Liver (tissue), 9 donors: Measurements from ENCODE around the gene AUH. TPM values are rescaled to one million over a fixed set of nuclear protein-coding genes. Genes with fewer than 3 reads are reported as not detected.

ENCODE experiments used
- DNase-seq: peaks from one replicate; pipeline ENCODE4 v3.0.0-alpha.2; 2017; ENCODE audit warnings: low spot score
- H3K27ac ChIP-seq, 2 donors: one replicate each; pipeline ENCODE4 v1.7.0; 2013; ENCODE audit warnings: inconsistent platforms in 2 of 2, low read length in 2 of 2, control low read depth in 1 of 2, low read depth in 1 of 2, mild to moderate bottlenecking in 1 of 2
- H3K27me3 ChIP-seq, 4 donors: one replicate each; pipeline versions ENCODE4 v1.6.1 to v1.7.0; 2013; ENCODE audit warnings: low read length in 3 of 4, inconsistent platforms in 1 of 4, mild to moderate bottlenecking in 1 of 4, moderate library complexity in 1 of 4; ENCODE audit not compliant: control insufficient read depth in 4 of 4, insufficient read depth in 4 of 4
- H3K36me3 ChIP-seq, 4 donors: one replicate each; pipeline versions ENCODE4 v1.6.1 to v1.7.0; 2013; ENCODE audit warnings: low read length in 3 of 4, mild to moderate bottlenecking in 3 of 4, low read depth in 1 of 4, moderate library complexity in 1 of 4; ENCODE audit not compliant: control insufficient read depth in 4 of 4, insufficient read depth in 3 of 4
- H3K4me1 ChIP-seq, 4 donors: one replicate each; pipeline versions ENCODE4 v1.6.1 to v1.7.0; 2013; ENCODE audit warnings: low read length in 3 of 4, mild to moderate bottlenecking in 3 of 4, moderate library complexity in 1 of 4; ENCODE audit not compliant: control insufficient read depth in 4 of 4, insufficient read depth in 4 of 4
- H3K4me3 ChIP-seq, 3 donors: one replicate each; pipeline versions ENCODE4 v1.6.1 to v1.7.0; 2013; ENCODE audit warnings: low read length in 3 of 3, control low read depth in 1 of 3, low read depth in 1 of 3, mild to moderate bottlenecking in 1 of 3
- H3K9ac ChIP-seq, 2 donors: one replicate each; pipeline ENCODE4 v1.7.0; 2013; ENCODE audit warnings: low read length in 2 of 2, mild to moderate bottlenecking in 2 of 2, moderate library complexity in 2 of 2, control low read depth in 1 of 2, low read depth in 1 of 2
- H3K9me3 ChIP-seq, 4 donors: one replicate each; pipeline versions ENCODE4 v1.6.1 to v1.7.0; 2013; ENCODE audit warnings: low read length in 3 of 4; ENCODE audit not compliant: control insufficient read depth in 4 of 4
- EGR1 ChIP-seq, 2 donors: IDR thresholded peaks; 2 replicates each; pipeline ENCODE4 v1.6.1; 2016 to 2018; ENCODE audit warnings: antibody characterized with exemption in 2 of 2, low read depth in 2 of 2
- FOXA1 ChIP-seq: IDR thresholded peaks from 2 replicates; pipeline ENCODE4 v1.6.1; 2016; ENCODE audit warnings: antibody characterized with exemption
- FOXA2 ChIP-seq: IDR thresholded peaks from 2 replicates; pipeline ENCODE4 v1.6.1; 2016; ENCODE audit warnings: antibody characterized with exemption
- GABPA ChIP-seq, 2 donors: IDR thresholded peaks in 1 of 2; conservative IDR thresholded peaks in 1 of 2; 2 replicates each; pipeline ENCODE4 v1.6.1; 2016; ENCODE audit warnings: antibody characterized with exemption in 2 of 2, mild to moderate bottlenecking in 1 of 2, moderate library complexity in 1 of 2
- HNF4A ChIP-seq, 2 donors: conservative IDR thresholded peaks; 2 replicates each; pipeline ENCODE4 v1.6.1; 2016; ENCODE audit warnings: antibody characterized with exemption in 2 of 2, mild to moderate bottlenecking in 2 of 2
- HNF4G ChIP-seq: IDR thresholded peaks from 2 replicates; pipeline ENCODE4 v1.6.1; 2016; ENCODE audit warnings: antibody characterized with exemption
- JUND ChIP-seq, 2 donors: IDR thresholded peaks; 2 replicates each; pipeline ENCODE4 v1.6.1; 2016; ENCODE audit warnings: antibody characterized with exemption in 2 of 2
- NR2F2 ChIP-seq: IDR thresholded peaks from 2 replicates; pipeline ENCODE4 v1.6.1; 2016; ENCODE audit warnings: antibody characterized with exemption
- RAD21 ChIP-seq, 2 donors: IDR thresholded peaks; 2 replicates each; pipeline ENCODE4 v1.6.1; 2016; ENCODE audit warnings: antibody characterized with exemption in 2 of 2, mild to moderate bottlenecking in 2 of 2
- RXRA ChIP-seq, 2 donors: IDR thresholded peaks; 2 replicates each; pipeline ENCODE4 v1.6.1; 2017 to 2018; ENCODE audit warnings: antibody characterized with exemption in 2 of 2, mild to moderate bottlenecking in 1 of 2
- SP1 ChIP-seq: IDR thresholded peaks from 2 replicates; pipeline ENCODE4 v1.6.1; 2018; ENCODE audit warnings: antibody characterized with exemption, mild to moderate bottlenecking
- TAF1 ChIP-seq: conservative IDR thresholded peaks from 2 replicates; pipeline ENCODE4 v1.6.1; 2016; ENCODE audit warnings: antibody characterized with exemption, mild to moderate bottlenecking
- YY1 ChIP-seq: IDR thresholded peaks from 2 replicates; pipeline ENCODE4 v1.6.1; 2016; ENCODE audit warnings: antibody characterized with exemption, mild to moderate bottlenecking
- WGBS: extraction: QIAGEN DNeasy Blood & Tissue Kit; methylation state at CpG from one replicate; pipeline ENCODE4 v1.1.7; 2013; 5-methylcytosine and 5-hydroxymethylcytosine counted together
- polyA plus RNA-seq, 2 donors: library from polyadenylated mRNA; stranded (reverse) in 1 of 2; unstranded in 1 of 2; fragments of 200-250 nt in 1 of 2; fragments of >200 nt in 1 of 2; fragmentation: Nextera tagmentation in 1 of 2; extraction: Ambion mirVana in 1 of 2; gene quantifications; one replicate each; pipeline versions ENCODE4 v1.2.1 to v1.2.3, GENCODE V29; 2013 to 2015
- total RNA-seq, 2 donors: library from RNA; depleted of rRNA; stranded (reverse); fragments of >200 nt; gene quantifications; one replicate each; pipeline ENCODE4 v1.2.3, GENCODE V29; 2014
- TF ChIP-seq, protein P1 (sequence below): IDR thresholded peaks from 2 replicates; pipeline ENCODE4 v1.6.1; 2016; ENCODE audit warnings: antibody characterized with exemption, mild to moderate bottlenecking
- TF ChIP-seq, protein P2 (sequence below): fragments of 150-350 bp; IDR thresholded peaks from 2 replicates; pipeline ENCODE4 v1.5.1; 2017; ENCODE audit warnings: improper control_type of control experiment, low read depth, low read length; ENCODE audit not compliant: missing input control
- TF ChIP-seq, protein P3 (sequence below): IDR thresholded peaks from 2 replicates; pipeline ENCODE4 v1.6.1; 2016; ENCODE audit warnings: antibody characterized with exemption
- TF ChIP-seq, protein P4 (sequence below): IDR thresholded peaks from 2 replicates; pipeline ENCODE4 v1.6.1; 2016; ENCODE audit warnings: antibody characterized with exemption
- TF ChIP-seq, protein P5 (sequence below): IDR thresholded peaks from 2 replicates; pipeline ENCODE4 v1.6.1; 2016; ENCODE audit warnings: antibody characterized with exemption
- donor health status: healthy.
- donor health status: healthy.
- donor health status: healthy.
- donor health status: healthy.
- donor health status: healthy.

Gene AUH
- total and polyA plus RNA-seq, 4 donors = 12.1 to 30.0 (median 24.9) TPM

DNA sequence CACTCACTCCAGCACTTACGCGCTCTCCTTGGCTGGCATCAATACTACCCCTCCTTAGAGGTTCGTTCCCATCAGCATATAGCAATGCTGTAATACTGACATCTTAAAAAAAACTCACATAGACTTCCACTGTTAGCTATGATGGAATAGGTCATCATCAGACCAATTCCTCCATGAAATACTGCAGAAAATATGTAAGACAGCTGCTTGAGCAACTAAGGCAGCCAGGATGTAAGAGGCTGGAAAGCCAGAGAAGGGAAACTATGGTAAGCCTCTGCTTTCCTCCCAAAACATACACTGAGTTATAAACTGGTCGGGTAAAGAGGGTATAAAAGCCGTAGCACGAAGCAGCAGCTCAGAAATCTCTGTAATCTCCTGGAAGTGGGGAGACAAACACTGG lies 33.5 kb downstream of the AUH start:
- Histone ChIP-seq H3K27me3 (no peaks in the 10 kb centered on the region), H3K4me3 (peak overlapping the region in 1 of 3 donors; percentile 7), H3K36me3 (peaks cover 3 to 16% (median 9%) of the 10 kb centered on the region in 4 donors), H3K4me1 (no peaks in the 10 kb centered on the region), H3K9me3 (peaks cover 0 to 13% (median 11%) of the 10 kb centered on the region in 4 donors), H3K9ac (no peak overlapping the region), H3K27ac (no peak overlapping the region)
- no peak for DNase-seq
- 84% methylated on average over 6 of the region's 6 CpGs for WGBS
- TF ChIP-seq RAD21 (IDR thresholded peaks at IDR 0.05) = no peak
- TF ChIP-seq YY1 = no peak
- no peak for TF ChIP-seq HNF4G
- TF ChIP-seq, protein P1, sequence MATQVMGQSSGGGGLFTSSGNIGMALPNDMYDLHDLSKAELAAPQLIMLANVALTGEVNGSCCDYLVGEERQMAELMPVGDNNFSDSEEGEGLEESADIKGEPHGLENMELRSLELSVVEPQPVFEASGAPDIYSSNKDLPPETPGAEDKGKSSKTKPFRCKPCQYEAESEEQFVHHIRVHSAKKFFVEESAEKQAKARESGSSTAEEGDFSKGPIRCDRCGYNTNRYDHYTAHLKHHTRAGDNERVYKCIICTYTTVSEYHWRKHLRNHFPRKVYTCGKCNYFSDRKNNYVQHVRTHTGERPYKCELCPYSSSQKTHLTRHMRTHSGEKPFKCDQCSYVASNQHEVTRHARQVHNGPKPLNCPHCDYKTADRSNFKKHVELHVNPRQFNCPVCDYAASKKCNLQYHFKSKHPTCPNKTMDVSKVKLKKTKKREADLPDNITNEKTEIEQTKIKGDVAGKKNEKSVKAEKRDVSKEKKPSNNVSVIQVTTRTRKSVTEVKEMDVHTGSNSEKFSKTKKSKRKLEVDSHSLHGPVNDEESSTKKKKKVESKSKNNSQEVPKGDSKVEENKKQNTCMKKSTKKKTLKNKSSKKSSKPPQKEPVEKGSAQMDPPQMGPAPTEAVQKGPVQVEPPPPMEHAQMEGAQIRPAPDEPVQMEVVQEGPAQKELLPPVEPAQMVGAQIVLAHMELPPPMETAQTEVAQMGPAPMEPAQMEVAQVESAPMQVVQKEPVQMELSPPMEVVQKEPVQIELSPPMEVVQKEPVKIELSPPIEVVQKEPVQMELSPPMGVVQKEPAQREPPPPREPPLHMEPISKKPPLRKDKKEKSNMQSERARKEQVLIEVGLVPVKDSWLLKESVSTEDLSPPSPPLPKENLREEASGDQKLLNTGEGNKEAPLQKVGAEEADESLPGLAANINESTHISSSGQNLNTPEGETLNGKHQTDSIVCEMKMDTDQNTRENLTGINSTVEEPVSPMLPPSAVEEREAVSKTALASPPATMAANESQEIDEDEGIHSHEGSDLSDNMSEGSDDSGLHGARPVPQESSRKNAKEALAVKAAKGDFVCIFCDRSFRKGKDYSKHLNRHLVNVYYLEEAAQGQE = no peak
- TF ChIP-seq, protein P2, sequence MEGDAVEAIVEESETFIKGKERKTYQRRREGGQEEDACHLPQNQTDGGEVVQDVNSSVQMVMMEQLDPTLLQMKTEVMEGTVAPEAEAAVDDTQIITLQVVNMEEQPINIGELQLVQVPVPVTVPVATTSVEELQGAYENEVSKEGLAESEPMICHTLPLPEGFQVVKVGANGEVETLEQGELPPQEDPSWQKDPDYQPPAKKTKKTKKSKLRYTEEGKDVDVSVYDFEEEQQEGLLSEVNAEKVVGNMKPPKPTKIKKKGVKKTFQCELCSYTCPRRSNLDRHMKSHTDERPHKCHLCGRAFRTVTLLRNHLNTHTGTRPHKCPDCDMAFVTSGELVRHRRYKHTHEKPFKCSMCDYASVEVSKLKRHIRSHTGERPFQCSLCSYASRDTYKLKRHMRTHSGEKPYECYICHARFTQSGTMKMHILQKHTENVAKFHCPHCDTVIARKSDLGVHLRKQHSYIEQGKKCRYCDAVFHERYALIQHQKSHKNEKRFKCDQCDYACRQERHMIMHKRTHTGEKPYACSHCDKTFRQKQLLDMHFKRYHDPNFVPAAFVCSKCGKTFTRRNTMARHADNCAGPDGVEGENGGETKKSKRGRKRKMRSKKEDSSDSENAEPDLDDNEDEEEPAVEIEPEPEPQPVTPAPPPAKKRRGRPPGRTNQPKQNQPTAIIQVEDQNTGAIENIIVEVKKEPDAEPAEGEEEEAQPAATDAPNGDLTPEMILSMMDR = no peak
- no peak for TF ChIP-seq HNF4A (conservative IDR thresholded peaks at IDR 0.05)
- TF ChIP-seq, protein P3, sequence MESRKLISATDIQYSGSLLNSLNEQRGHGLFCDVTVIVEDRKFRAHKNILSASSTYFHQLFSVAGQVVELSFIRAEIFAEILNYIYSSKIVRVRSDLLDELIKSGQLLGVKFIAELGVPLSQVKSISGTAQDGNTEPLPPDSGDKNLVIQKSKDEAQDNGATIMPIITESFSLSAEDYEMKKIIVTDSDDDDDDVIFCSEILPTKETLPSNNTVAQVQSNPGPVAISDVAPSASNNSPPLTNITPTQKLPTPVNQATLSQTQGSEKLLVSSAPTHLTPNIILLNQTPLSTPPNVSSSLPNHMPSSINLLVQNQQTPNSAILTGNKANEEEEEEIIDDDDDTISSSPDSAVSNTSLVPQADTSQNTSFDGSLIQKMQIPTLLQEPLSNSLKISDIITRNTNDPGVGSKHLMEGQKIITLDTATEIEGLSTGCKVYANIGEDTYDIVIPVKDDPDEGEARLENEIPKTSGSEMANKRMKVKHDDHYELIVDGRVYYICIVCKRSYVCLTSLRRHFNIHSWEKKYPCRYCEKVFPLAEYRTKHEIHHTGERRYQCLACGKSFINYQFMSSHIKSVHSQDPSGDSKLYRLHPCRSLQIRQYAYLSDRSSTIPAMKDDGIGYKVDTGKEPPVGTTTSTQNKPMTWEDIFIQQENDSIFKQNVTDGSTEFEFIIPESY = no peak
- TF ChIP-seq TAF1 = no peak
- TF ChIP-seq JUND (IDR thresholded peaks at IDR 0.05) = no peak
- TF ChIP-seq, protein P4, sequence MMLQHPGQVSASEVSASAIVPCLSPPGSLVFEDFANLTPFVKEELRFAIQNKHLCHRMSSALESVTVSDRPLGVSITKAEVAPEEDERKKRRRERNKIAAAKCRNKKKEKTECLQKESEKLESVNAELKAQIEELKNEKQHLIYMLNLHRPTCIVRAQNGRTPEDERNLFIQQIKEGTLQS = no peak
- no peak for TF ChIP-seq SP1
- no peak for TF ChIP-seq RXRA (IDR thresholded peaks at IDR 0.05)
- no peak for TF ChIP-seq EGR1 (IDR thresholded peaks at IDR 0.05; ENCODE audit: low read depth in 2 of 2)
- TF ChIP-seq NR2F2 = no peak
- TF ChIP-seq, protein P5, sequence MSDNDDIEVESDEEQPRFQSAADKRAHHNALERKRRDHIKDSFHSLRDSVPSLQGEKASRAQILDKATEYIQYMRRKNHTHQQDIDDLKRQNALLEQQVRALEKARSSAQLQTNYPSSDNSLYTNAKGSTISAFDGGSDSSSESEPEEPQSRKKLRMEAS = no peak
- TF ChIP-seq FOXA1 = no peak
- TF ChIP-seq FOXA2 = no peak

DNA sequence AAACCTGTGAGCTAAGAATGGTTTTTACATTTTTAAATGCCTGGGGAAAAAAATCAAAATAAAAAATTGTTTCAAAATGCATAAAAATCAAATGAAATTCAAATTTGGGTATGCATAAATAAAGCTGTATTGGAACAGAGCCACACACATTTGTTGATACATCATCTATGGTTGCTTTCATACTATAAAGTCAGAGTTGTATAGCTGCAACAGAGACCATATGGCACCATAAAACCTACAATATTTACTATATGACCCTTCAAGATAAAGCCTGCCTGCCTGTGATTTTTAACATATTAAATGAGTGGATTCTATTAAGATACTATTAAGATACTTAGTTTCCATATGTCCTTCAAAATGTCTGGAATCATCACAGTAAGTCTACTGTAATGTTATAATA lies 40.0 kb downstream of the AUH start:
- no peaks in the 10 kb centered on the region for H3K27me3 ChIP-seq
- TF ChIP-seq YY1 = no peak
- TF ChIP-seq HNF4G = no peak
- TF ChIP-seq, protein P5 = no peak
- TF ChIP-seq, protein P1 = no peak
- TF ChIP-seq SP1 = no peak
- no peak for TF ChIP-seq GABPA (IDR thresholded peaks at IDR 0.05 in 1 of 2, conservative IDR thresholded peaks at IDR 0.05 in 1 of 2)
- TF ChIP-seq, protein P2 = no peak
- TF ChIP-seq FOXA2 = no peak
- TF ChIP-seq HNF4A (conservative IDR thresholded peaks at IDR 0.05) = no peak
- no peak for TF ChIP-seq RAD21 (IDR thresholded peaks at IDR 0.05)
- no peak for TF ChIP-seq EGR1 (IDR thresholded peaks at IDR 0.05; ENCODE audit: low read depth in 2 of 2)
- no peak for TF ChIP-seq NR2F2
- no peak overlapping the region for H3K9ac ChIP-seq
- DNase-seq = no peak
- H3K27ac ChIP-seq = no peak overlapping the region
- peaks cover 0 to 2% (median 0%) of the 10 kb centered on the region in 4 donors for H3K36me3 ChIP-seq
- H3K9me3 ChIP-seq = no peaks in the 10 kb centered on the region
- no peak overlapping the region for H3K4me3 ChIP-seq
- no peaks in the 10 kb centered on the region for H3K4me1 ChIP-seq
